GM23248 (cell line): ENCODE data around the gene ZNF625.

Source experiments
- EZH2 ChIP-seq: fragments of 200-600 bp; sonication (generic); IDR thresholded peaks from 2 replicates; pipeline ENCODE4 v1.6.1; 2018; ENCODE audit warnings: antibody characterized with exemption, mild to moderate bottlenecking; ENCODE audit not compliant: insufficient read depth, poor library complexity, severe bottlenecking
- EZH2phosphoT487 ChIP-seq: fragments of 200-600 bp; sonication (generic); IDR thresholded peaks from 2 replicates; pipeline ENCODE4 v1.6.1; 2018; ENCODE audit warnings: antibody characterized with exemption, moderate library complexity, mild to moderate bottlenecking, low read depth; ENCODE audit not compliant: insufficient read depth

- TF ChIP-seq EZH2: no peak
- TF ChIP-seq EZH2phosphoT487: no peak
Measured at GRCh38 chr19:12205296-12205695, 48.8 kb upstream of the ZNF625 start.
